ENCODE results near the gene MAST2.

DNA sequence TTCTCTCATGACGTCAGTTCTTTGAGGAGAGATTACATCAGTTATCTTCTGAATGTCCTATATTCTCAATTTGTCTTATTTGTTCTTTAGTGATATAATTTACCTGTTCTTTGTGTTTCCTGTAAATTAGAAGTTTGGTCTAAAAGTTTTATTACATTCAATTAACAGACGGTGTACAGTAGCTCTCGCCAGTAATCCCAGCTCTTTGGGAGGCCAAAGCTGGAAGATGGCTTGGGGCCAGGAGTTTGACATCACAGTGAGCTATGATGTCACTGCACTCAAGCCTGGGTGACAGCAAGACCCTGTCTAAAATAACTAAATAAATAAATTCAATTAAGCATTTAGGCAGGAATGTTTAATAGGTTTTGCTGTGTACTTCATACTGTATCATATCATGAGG, 27.6 kb upstream of the MAST2 start:
- TF ChIP-seq CTCF (IDR thresholded peaks at IDR 0.05), result no peak
- no peak for TF ChIP-seq POLR2AphosphoS5 (IDR thresholded peaks at IDR 0.05)
- TF ChIP-seq POLR2A (IDR thresholded peaks at IDR 0.05), result no peak
- no peak for TF ChIP-seq EP300 (IDR thresholded peaks at IDR 0.05)
